ENCODE data around the gene B9D1. TPM values are rescaled to one million over a fixed set of nuclear protein-coding genes. Genes with fewer than 3 reads are reported as not detected.
A peak's percentile ranks its signal among the peaks of the same experiment; 100 is the strongest.

The B9D1 gene
- total and polyA plus RNA-seq, 2 of the 13 experiments (the other 11 are each of a cell fraction or from before 2014, with no cell fraction given) = 27.7 to 31.1 TPM

DNA sequence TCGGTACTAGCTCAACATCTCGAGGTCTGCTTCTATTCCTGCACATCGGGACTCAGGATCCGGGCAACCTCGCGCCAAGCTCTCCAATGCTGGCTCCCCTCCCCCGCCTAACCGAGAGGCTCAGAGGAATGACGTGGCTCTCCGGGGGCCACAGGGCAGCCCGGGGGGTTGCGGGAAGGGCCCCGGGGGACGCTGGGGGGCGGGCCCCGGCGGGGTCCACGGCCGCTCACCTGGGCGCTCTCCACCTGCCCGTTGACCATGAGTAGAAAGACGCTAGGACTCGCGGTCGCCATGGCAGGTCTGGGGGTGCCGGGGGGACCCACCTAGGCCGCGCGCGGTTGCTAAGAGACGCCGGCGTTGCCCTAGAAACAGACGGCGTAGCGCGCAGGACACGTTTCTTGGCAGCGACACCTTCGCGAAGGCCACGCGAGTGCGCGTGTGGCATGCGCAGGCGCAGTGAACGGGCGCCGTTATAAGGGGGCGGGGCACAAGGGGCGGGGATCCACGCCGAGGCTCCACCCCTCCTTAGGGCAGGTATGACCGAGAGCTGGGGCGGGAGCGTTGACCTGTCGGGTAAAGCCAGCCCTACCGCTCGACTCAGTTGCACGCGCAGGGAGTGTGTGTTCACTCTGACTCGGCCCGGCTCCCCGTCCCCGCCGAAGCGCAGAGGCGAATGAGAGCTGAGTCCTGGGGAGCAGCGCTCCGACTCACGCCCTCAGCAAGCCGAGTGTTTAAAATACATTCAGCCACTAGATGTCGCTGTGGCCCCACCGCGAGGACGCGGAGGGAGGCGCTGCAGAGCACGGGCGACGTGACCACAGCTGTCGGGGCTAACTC lies at the start of gene B9D1 (continued):
- TF ChIP-seq HES4 (CRISPR knock-in tag; IDR thresholded peaks at IDR 0.05; ENCODE audit: borderline replicate concordance) (peak; percentile 58; the same call in 1 of the 2 replicates), TCF7 (IDR thresholded peaks at IDR 0.05; ENCODE audit: low read depth) (no peak), TOE1 (CRISPR knock-in tag; IDR thresholded peaks at IDR 0.05) (no peak), STAG1 (CRISPR knock-in tag; IDR thresholded peaks at IDR 0.05) (peak; percentile 98), ATF7-NPFF (CRISPR knock-in tag; IDR thresholded peaks at IDR 0.05; ENCODE audit: low read depth) (peak; percentile 65), ZNF331 (CRISPR knock-in tag; IDR thresholded peaks at IDR 0.05) (peak; percentile 51; the same call in 1 of the 2 replicates), STAT5B (CRISPR knock-in tag; IDR thresholded peaks at IDR 0.05) (no peak), KLF11 (CRISPR knock-in tag; IDR thresholded peaks at IDR 0.05) (peak; percentile 57; the same call in 1 of the 2 replicates), SOX6 (IDR thresholded peaks at IDR 0.05) (no peak), SOX6 (CRISPR knock-in tag; IDR thresholded peaks at IDR 0.05) (peak; percentile 63), HNRNPUL1 (IDR thresholded peaks at IDR 0.05; ENCODE audit: low read depth, low read length) (no peak), ZNF33A (CRISPR knock-in tag; IDR thresholded peaks at IDR 0.05; ENCODE audit: borderline replicate concordance) (no peak), PCBP2 (optimal IDR thresholded peaks at IDR 0.05; ENCODE audit: low read depth, low read length, poor library complexity, severe bottlenecking) (no peak), ETV6 (CRISPR knock-in tag; conservative IDR thresholded peaks at IDR 0.05) (no peak; the same call in 1 of the 2 replicates), CBFB (CRISPR knock-in tag; IDR thresholded peaks at IDR 0.05) (peak; percentile 79), ZNF34 (CRISPR knock-in tag; IDR thresholded peaks at IDR 0.05; ENCODE audit: borderline replicate concordance) (no peak; the same call in 1 of the 2 replicates), ZNF546 (CRISPR knock-in tag; conservative IDR thresholded peaks at IDR 0.05) (peak; percentile 84; the same call in 1 of the 2 replicates), ZNF329 (CRISPR knock-in tag; IDR thresholded peaks at IDR 0.05; ENCODE audit: low read depth) (0 out of 2 replicates have a peak, but pooled peaks have one; percentile 15), NAIF1 (CRISPR knock-in tag; IDR thresholded peaks at IDR 0.05; ENCODE audit: borderline replicate concordance) (no peak), ZNF431 (CRISPR knock-in tag; IDR thresholded peaks at IDR 0.05; ENCODE audit: borderline replicate concordance, low read depth) (0 out of 2 replicates have a peak, but pooled peaks have one; percentile 24), ZNF292 (CRISPR knock-in tag; IDR thresholded peaks at IDR 0.05; ENCODE audit: borderline replicate concordance, low read depth) (peak; percentile 64; the same call in 1 of the 2 replicates), SIX1 (CRISPR knock-in tag; IDR thresholded peaks at IDR 0.05; ENCODE audit: borderline replicate concordance) (no peak)
- TF ChIP-seq, protein P1, sequence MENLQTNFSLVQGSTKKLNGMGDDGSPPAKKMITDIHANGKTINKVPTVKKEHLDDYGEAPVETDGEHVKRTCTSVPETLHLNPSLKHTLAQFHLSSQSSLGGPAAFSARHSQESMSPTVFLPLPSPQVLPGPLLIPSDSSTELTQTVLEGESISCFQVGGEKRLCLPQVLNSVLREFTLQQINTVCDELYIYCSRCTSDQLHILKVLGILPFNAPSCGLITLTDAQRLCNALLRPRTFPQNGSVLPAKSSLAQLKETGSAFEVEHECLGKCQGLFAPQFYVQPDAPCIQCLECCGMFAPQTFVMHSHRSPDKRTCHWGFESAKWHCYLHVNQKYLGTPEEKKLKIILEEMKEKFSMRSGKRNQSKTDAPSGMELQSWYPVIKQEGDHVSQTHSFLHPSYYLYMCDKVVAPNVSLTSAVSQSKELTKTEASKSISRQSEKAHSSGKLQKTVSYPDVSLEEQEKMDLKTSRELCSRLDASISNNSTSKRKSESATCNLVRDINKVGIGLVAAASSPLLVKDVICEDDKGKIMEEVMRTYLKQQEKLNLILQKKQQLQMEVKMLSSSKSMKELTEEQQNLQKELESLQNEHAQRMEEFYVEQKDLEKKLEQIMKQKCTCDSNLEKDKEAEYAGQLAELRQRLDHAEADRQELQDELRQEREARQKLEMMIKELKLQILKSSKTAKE (CRISPR knock-in tag; IDR thresholded peaks at IDR 0.05; ENCODE audit: borderline replicate concordance) = no peak
- TF ChIP-seq, protein P2, sequence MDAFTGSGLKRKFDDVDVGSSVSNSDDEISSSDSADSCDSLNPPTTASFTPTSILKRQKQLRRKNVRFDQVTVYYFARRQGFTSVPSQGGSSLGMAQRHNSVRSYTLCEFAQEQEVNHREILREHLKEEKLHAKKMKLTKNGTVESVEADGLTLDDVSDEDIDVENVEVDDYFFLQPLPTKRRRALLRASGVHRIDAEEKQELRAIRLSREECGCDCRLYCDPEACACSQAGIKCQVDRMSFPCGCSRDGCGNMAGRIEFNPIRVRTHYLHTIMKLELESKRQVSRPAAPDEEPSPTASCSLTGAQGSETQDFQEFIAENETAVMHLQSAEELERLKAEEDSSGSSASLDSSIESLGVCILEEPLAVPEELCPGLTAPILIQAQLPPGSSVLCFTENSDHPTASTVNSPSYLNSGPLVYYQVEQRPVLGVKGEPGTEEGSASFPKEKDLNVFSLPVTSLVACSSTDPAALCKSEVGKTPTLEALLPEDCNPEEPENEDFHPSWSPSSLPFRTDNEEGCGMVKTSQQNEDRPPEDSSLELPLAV (CRISPR knock-in tag; conservative IDR thresholded peaks at IDR 0.05; ENCODE audit: low read depth) = no peak
- TF ChIP-seq, protein P3, sequence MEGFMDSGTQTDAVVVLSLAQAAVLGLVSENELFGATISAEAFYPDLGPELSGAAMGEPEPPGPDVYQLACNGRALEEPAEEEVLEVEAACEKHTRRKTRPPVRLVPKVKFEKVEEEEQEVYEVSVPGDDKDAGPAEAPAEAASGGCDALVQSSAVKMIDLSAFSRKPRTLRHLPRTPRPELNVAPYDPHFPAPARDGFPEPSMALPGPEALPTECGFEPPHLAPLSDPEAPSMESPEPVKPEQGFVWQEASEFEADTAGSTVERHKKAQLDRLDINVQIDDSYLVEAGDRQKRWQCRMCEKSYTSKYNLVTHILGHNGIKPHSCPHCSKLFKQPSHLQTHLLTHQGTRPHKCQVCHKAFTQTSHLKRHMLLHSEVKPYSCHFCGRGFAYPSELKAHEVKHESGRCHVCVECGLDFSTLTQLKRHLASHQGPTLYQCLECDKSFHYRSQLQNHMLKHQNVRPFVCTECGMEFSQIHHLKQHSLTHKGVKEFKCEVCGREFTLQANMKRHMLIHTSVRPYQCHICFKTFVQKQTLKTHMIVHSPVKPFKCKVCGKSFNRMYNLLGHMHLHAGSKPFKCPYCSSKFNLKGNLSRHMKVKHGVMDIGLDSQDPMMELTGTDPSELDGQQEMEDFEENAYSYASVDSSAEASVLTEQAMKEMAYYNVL (CRISPR knock-in tag; IDR thresholded peaks at IDR 0.05; ENCODE audit: borderline replicate concordance) = no peak
